ENCODE measurements around the gene GABRA5.
A peak's percentile ranks its signal among the peaks of the same experiment; 100 is the strongest.

DNA sequence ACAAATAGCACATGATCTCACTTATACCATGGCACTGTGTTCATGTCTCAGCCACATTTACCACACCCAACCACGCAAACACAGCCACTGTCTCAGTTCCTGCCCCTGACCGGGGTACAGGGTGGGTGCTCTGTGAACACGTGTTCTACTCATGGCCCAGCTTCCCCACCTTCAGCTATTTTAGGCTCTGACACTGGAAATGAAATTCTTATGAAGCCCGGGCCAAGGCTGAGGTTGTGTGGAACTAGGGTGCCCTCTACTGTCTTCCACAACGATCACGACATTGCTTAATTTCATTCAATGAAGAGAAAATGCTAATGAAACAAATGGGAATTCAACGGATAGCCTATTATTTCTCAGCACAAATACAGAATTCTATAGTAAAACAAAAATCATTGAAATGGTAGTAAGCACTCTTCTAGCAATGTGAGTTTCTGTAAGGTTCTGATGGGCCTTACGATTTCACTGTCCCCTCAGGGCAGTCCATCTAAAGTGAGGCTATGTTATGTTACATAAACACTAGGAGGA is 2.1 kb upstream of the GABRA5 start:
- TF ChIP-seq IRF2 (CRISPR knock-in tag; IDR thresholded peaks at IDR 0.05; ENCODE audit: borderline replicate concordance, low read depth) (no peak), CTCF (IDR thresholded peaks at IDR 0.05) (peak; percentile 36; the same call in 1 of the 2 replicates), ZNF121 (CRISPR knock-in tag; IDR thresholded peaks at IDR 0.05) (no peak)

All from WTC11 (cell line).